ENCODE results near the gene SNX32. TPM values are rescaled to one million over a fixed set of nuclear protein-coding genes. Genes with fewer than 3 reads are reported as not detected.

The SNX32 gene
- total and polyA plus RNA-seq, 9 of the 15 experiments (the other 6 are each of a cell fraction or from before 2014, with no cell fraction given), result 0.03 TPM; not detected in 7

GRCh38 chr11:65806979-65807378 lies 26.8 kb upstream of the SNX32 start (continued):
- TF ChIP-seq TOE1 (IDR thresholded peaks at IDR 0.05; ENCODE audit: borderline replicate concordance) (no peak), TOE1 (CRISPR knock-in tag; IDR thresholded peaks at IDR 0.05; ENCODE audit: borderline replicate concordance, low read depth) (no peak), KHSRP (IDR thresholded peaks at IDR 0.05) (no peak), EP300 (IDR thresholded peaks at IDR 0.05; ENCODE audit: low read length) (peak; percentile 10; the same call in 1 of the 2 replicates), TBL1XR1 (IDR thresholded peaks at IDR 0.05; ENCODE audit: low read length in 2 of 2) (no peak), FUS (optimal IDR thresholded peaks at IDR 0.05; ENCODE audit: low read depth, low read length) (no peak), CHD1 (IDR thresholded peaks at IDR 0.05; ENCODE audit: low read length) (no peak), HMBOX1 (IDR thresholded peaks at IDR 0.05) (0 out of 2 replicates have a peak, but pooled peaks have one; percentile 39), KDM1A (IDR thresholded peaks at IDR 0.05) (no peak; a peak in 1 of 4 replicates), GATAD2B (IDR thresholded peaks at IDR 0.05; ENCODE audit: borderline replicate concordance) (no peak), SMARCE1 (IDR thresholded peaks at IDR 0.05) (peak; percentile 35; the same call in 1 of the 2 replicates), GATA2 (CRISPR knock-in tag; IDR thresholded peaks at IDR 0.05) (peak; percentile 90), RCOR1 (IDR thresholded peaks at IDR 0.05; ENCODE audit: borderline replicate concordance in 1 of 2, low read depth in 2 of 2, low read length in 2 of 2) (peak in 1 of 2 experiments; percentile 68; a peak in 2 of 4 replicates), PTRF (tag; IDR thresholded peaks at IDR 0.05) (no peak), BRCA1 (IDR thresholded peaks at IDR 0.05) (no peak), BRCA1 (CRISPR knock-in tag; IDR thresholded peaks at IDR 0.05) (no peak), FOXK2 (conservative IDR thresholded peaks at IDR 0.05 in 1 of 2, IDR thresholded peaks at IDR 0.05 in 1 of 2; ENCODE audit: low read depth in 2 of 2) (no peak), HDAC6 (IDR thresholded peaks at IDR 0.05; ENCODE audit: low read depth, low read length) (no peak), NELFE (IDR thresholded peaks at IDR 0.05; ENCODE audit: insufficient read depth, insufficient read length) (no peak), SMARCA4 (IDR thresholded peaks at IDR 0.05) (peak; percentile 43; the same call in 1 of the 2 replicates), CAMTA2 (CRISPR knock-in tag; conservative IDR thresholded peaks at IDR 0.05) (no peak), JUNB (CRISPR knock-in tag; conservative IDR thresholded peaks at IDR 0.05) (no peak), ZNF830 (CRISPR knock-in tag; IDR thresholded peaks at IDR 0.05) (no peak), CREB3L1 (IDR thresholded peaks at IDR 0.05; ENCODE audit: borderline replicate concordance, low read depth) (no peak), NONO (IDR thresholded peaks at IDR 0.05; ENCODE audit: low read depth in 2 of 2, low read length in 1 of 2) (no peak), FOXM1 (IDR thresholded peaks at IDR 0.05; ENCODE audit: low read depth) (no peak), FOXM1 (CRISPR knock-in tag; IDR thresholded peaks at IDR 0.05; ENCODE audit: low read depth) (no peak)
- TF ChIP-seq, protein P1, sequence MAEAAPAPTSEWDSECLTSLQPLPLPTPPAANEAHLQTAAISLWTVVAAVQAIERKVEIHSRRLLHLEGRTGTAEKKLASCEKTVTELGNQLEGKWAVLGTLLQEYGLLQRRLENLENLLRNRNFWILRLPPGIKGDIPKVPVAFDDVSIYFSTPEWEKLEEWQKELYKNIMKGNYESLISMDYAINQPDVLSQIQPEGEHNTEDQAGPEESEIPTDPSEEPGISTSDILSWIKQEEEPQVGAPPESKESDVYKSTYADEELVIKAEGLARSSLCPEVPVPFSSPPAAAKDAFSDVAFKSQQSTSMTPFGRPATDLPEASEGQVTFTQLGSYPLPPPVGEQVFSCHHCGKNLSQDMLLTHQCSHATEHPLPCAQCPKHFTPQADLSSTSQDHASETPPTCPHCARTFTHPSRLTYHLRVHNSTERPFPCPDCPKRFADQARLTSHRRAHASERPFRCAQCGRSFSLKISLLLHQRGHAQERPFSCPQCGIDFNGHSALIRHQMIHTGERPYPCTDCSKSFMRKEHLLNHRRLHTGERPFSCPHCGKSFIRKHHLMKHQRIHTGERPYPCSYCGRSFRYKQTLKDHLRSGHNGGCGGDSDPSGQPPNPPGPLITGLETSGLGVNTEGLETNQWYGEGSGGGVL (CRISPR knock-in tag; IDR thresholded peaks at IDR 0.05), result no peak
